KOPT-K1 (cell line): ENCODE measurements around the gene TMEM59.
"Not testable (repeated sequence)": the region's sequence is repeated elsewhere in the genome, so short reads cannot be mapped to it uniquely, and the experiment has no call there.

Experiments used
- H3K27ac ChIP-seq: fragments of 200-600 bp; sonication (generic); 2 replicates; pipeline ENCODE4 v1.5.1; 2016; ENCODE audit warnings: antibody characterized with exemption, mild to moderate bottlenecking, low read depth, low read length; ENCODE audit not compliant: poor library complexity, severe bottlenecking
- H3K36me3 ChIP-seq: fragments of 200-600 bp; sonication (generic); 2 replicates; pipeline ENCODE4 v1.5.1; 2017; ENCODE audit warnings: antibody characterized with exemption, mild to moderate bottlenecking, low read length, moderate library complexity; ENCODE audit not compliant: insufficient read depth
- H3K9me3 ChIP-seq: fragments of 200-600 bp; sonication (generic); 2 replicates; pipeline ENCODE4 v1.5.1; 2017; ENCODE audit warnings: antibody characterized with exemption, low read length, mild to moderate bottlenecking; ENCODE audit not compliant: insufficient read depth, poor library complexity, severe bottlenecking

The TMEM59 gene

DNA sequence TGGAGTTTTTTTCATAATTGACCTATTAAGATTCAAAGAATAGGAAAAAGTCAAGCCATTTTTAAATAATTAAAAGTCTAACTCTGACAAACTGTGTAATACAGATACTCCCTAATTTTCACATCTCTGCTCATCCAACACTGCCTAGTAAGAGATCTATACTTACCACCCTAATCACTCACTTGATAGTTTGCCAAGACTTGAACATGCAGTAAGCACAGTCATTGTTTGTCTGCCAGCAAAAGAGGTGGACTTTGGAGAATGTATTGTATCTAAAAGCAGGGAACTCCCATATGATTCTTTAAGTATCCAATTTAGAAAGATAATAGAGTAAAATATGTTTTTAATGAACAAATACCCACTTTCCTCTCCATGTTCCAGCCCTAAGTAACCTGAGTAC, 15.5 kb downstream of the TMEM59 start:
- no peak overlapping the region for H3K27ac ChIP-seq
- H3K36me3 ChIP-seq: peaks cover 92% of the 10 kb centered on the region
- no peaks in the 10 kb centered on the region for H3K9me3 ChIP-seq

DNA sequence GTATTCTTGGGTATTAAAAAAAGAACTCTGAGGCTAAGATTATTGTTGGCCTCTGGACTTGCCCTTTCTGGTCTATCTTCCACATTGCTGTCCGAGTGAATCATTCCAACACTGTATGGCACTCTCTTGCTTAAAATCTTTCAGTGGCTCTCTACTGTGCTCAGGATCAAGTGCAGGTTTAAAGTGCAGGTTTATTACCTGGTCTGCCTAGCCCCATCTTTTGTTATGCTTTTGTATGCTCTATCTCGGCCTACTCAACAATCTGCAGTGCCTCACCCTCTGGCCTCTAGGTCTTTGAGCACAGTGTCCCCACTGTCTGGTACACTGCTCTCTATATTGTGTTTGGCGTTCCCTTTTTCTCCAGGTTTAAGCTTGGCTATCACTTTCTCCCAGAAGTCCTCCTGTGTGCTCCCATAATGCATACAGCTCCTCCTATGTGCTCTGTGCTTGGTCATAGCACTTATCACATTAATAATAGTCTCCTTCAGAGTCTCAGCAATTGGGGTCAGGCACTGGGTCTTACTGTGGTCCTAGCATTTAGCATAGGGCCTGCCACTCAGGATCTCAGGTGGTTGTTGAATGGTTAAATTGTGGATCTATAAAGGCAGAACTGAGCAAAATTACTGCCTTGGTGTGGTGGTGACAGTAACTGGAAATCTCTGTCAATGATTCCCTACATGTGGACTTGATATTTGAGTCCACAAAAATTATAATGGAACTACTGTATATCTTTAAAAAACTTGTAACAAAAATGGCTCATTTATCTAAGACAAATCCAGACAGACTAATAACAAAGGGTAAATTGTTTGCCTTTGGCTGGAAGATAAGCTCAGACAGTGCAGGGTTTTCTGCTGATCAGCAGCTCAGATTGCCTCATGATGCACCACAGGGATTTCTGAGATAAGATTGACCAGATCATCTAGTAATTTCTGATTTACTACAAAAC, 24.4 kb downstream of the TMEM59 start:
- Histone ChIP-seq H3K36me3 (peaks cover 41% of the 10 kb centered on the region), H3K27ac (no peak overlapping the region), H3K9me3 (no peaks in the 10 kb centered on the region)

DNA sequence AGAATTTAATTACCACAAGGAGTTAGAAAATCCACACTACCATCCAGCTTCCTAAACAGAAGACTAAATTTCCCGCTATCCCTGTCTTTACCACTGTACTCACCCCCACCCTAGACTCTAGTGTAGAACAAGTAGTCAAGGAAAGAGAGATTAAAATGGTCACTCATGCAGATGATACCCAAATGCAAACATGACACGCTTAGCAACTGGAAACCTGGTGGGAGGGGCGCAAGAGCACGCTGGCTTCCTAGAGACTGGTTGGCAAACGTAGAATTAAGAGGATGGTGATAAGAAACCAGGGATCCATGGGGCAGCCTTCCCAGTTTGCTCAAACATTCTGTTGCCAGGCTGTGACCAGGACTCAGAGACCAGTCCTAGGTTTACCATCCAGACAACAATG, 25.2 kb downstream of the TMEM59 start:
- no peaks in the 10 kb centered on the region for H3K9me3 ChIP-seq
- H3K36me3 ChIP-seq: peaks cover 34% of the 10 kb centered on the region
- no peak overlapping the region for H3K27ac ChIP-seq

DNA sequence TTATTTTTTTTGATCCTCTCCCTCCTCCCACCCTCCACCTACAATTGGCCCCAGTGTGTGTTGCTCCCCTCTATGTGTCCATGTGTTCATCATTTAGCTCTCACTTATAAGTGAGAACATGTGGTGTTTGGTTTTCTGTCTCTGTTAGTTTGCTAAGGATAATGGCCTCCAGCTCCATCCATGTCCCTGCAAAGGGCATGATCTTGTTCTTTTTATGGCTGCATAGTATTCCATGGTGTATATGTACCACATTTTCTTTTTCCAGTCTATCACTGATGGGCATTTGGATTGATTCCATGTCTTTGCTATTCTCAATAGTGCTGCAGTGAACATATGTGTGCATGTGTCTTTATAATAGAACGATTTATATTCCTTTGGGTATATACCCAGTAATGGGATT, 28.2 kb downstream of the TMEM59 start:
- not testable (repeated sequence) for H3K27ac ChIP-seq, H3K36me3 ChIP-seq, H3K9me3 ChIP-seq

DNA sequence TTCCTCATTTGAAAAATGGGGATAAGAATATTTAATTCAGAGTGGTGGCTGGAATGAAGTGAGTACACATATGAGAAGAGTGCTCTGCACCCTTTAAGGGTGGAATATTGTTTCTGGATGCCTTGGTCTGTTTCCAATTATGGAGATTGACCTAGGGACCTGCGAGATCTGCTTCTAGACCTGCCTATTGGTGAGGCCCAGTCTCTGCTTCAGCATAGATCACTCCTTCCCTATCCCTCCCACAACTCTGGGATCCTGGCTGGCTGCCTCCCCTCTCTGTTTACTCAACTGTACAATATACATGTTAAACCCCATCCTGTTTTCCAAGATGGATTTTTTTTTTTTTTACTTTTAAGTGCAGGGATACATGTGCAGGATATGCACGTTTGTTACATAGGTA, 28.6 kb downstream of the TMEM59 start:
- Histone ChIP-seq H3K9me3 (no peaks in the 10 kb centered on the region), H3K36me3 (no peaks in the 10 kb centered on the region), H3K27ac (no peak overlapping the region)

DNA sequence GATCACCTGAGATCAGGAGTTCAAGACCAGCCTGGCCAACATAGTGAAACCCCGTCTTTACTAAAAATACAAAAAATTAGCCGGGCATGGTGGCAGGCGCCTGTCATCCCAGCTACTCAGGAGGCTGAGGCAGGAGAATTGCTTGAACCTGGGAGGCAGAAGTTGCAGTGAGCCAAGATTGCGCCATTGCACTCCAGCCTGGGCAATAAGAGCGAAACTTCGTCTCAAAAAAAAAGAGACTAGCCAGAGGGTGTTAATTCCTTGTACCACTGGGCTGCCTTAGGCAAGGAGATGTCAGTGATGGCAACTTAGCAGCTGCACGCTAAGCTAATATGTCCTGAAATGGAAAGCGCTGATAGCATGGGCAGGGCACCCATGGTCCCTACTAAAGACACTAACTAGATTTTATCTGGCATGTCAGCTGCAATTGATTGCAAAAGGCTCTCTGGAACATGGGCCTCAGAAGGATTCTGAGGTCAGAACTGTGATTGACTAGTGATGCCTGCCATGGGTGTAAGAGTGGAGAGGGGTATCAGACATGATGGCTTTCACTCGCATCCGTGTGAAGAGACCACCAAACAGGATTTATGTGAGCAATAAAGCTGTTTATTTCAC, 33.3 kb downstream of the TMEM59 start:
- not testable (repeated sequence) for H3K9me3 ChIP-seq, H3K36me3 ChIP-seq, H3K27ac ChIP-seq

DNA sequence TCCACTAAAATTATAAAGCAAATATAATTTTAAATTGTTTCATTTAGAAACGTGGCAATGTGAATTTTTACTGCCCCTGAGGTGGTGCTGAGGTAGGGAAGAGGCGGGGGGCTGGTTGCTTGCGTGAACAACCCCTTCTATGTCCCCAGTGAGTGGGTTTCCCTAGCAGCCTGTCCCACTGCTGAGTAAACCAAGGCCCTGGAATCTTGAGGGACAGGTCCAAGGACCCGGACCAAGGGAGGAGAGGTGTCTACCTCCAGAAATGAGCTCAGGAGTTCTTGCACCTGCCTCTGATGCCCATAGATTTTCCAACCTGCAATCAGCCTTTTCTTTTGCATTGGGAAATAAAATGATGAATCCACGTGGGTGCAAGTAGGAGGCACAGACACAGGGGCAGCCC, 34.4 kb downstream of the TMEM59 start:
- no peaks in the 10 kb centered on the region for H3K9me3 ChIP-seq
- no peak overlapping the region for H3K27ac ChIP-seq
- H3K36me3 ChIP-seq: no peaks in the 10 kb centered on the region

DNA sequence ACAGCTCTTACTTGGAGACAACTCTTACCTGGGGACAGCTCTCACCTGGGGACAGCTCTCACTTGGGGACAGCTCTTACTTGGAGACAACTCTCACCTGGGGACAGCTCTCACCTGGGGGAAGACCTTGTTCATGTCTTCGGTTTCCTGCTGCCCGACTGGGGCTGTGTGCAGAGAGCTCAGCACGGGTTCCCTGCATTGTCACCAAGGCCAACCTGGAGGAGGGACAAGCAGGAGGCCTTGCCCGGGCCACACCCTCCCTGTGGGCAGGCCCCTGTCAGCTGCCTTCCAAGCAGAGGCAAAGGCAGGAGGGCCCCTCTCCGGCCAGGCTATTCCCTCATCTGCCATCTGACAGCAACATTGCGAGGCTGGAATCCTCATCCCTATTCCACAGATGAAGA, 35.0 kb downstream of the TMEM59 start, which contains the start of gene LDLRAD1:
TSS of gene LDLRAD1 (minus strand) at position 208 of the 400 bp plus-strand sequence. CDS start at position 134, 74 bp downstream.
- Histone ChIP-seq H3K27ac (no peak within 1 kb of the TSS), H3K36me3 (no peaks in the 10 kb centered on the region), H3K9me3 (no peaks in the 10 kb centered on the region)

DNA sequence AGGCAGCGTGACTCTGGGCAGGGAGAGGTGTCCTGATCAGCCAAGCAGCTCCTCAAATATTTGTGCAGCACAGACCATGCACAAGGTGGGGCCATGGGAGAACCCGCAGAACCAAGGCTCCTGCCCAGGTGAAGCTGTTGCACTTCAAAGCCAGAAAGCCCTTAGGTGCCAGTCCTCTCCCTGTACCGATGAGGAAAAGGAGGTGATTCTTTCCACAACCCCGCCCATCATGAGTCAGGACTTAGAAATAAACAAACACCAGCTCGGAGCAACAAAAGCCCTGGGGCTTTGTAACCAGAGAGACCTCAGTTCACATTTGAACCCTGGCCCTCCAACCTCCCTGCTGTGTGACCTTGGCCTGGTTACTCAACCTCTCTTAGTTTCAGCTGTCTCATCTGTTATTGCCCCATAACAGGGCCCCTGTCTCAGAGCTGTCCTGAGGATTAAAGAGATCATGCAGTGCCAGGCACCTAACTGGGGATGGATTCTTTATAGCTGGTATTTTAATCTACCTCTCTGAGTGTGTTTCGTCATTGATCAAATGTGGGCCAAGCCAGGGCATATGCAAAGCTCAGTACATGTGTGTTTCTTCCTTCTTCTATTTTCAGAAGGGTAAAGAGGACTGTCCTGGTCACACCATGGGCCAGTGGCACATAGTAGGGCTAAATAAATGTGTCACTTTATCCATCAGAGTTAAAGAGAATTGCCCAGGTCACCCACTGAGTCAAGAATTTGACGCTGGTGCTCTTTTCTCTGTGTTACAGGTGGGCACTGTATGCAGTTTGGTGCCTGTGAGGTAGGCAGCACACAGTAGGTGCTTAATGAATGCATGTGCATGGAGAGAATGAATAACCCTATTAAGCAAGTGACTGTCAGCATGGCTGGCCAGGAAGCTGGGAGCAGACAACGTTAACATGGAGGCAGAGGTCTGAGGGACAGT, 36.4 kb downstream of the TMEM59 start:
- Histone ChIP-seq H3K27ac (no peak overlapping the region), H3K36me3 (no peaks in the 10 kb centered on the region), H3K9me3 (no peaks in the 10 kb centered on the region)

DNA sequence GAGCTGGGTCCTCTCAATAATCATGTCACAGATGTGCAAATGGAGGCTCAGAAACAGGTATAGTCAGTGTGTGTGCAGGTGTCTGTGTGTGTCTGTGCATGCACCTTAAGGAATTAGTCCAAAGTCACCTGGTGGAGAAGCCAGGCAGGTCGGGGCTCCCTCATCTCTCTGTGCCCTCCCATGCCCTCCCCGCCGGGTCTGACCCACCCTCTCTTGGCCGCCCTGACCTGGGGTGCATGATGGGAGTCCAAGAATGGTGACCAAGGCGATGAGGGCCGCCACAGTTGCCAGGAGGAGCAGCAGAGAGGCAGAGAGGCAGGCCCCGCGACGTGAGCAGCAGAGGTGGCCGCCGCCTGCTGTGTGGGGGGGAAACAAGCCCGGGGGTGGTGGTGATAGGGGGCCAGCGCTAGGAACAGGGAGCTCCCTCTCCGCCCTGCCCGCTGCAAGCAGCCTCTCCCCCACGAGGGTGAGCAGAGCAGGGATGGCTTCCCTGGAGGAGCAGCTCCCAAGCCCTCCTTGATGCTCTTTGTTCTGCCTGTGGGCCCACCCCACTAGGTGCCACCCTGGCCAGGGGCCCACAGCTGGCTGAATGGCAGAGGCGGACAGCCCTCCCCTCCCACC, 38.9 kb downstream of the TMEM59 start:
- Histone ChIP-seq H3K27ac (no peak overlapping the region), H3K36me3 (no peaks in the 10 kb centered on the region), H3K9me3 (no peaks in the 10 kb centered on the region)

DNA sequence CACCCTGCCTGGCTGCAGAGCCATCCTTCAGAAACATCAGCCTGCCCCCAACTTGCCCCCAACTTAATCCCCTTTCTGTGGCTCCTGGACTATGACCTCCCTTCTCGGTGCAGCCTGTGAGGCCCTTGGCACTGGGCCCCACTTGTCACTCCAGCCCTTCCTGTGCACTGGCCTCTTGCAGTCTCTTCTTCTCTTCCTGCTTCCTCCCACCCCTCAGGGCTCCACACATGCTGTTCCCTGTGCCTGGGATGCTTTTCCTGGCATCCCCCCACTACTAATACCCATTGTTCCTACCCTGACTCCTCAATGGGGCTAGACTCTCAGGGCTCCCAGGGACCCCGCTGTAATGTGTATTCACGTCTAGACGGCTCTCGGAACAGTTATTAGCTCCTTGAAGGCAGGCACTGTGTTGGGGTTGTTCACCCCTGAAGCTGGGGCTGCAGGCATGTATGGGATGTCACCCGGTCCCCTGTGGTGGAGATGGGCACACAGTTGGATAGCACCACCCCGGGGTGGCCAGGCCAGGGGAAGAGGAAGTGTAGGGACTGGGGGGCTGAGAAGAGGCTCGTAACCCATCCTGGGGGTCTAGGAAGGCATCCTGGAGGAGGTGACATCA, 39.5 kb downstream of the TMEM59 start:
- Histone ChIP-seq H3K27ac (no peak overlapping the region), H3K36me3 (no peaks in the 10 kb centered on the region), H3K9me3 (no peaks in the 10 kb centered on the region)

DNA sequence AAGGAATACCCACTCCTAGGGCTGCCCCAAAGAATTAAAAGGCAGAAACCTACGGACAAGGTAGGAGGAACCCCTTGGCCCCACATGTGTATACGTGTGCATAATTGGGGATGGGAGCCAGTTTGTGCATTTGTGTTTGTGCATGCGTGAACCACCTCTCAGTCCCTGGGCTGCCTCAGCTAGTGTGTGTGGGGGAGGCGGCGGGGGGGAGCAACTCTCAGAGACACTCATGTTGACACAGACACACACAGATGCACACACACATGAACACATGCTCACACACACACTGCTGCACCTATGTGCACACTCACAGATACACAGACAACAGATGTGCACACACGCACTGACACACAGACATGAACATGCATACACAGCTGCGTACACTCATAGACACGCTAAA, 40.1 kb downstream of the TMEM59 start:
- Histone ChIP-seq H3K9me3 (no peaks in the 10 kb centered on the region), H3K27ac (no peak overlapping the region), H3K36me3 (no peaks in the 10 kb centered on the region)

DNA sequence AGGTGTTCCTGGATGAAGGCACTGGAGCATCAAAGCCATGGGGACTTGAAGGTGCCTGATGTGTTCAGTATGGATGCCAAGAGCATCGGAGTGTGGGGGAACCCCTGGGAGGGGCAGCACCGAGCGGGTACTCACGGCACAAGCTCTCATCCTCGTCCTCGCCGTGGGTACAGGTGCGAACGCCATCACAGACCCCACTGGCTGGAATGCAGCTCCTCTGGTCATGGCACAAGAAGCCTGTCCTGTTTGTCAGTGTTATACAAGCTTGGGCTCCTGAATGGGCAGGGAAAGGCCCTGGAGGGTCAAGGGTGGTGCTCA, 41.0 kb downstream of the TMEM59 start:
- Histone ChIP-seq H3K36me3 (no peaks in the 10 kb centered on the region), H3K9me3 (no peaks in the 10 kb centered on the region), H3K27ac (no peak overlapping the region)

DNA sequence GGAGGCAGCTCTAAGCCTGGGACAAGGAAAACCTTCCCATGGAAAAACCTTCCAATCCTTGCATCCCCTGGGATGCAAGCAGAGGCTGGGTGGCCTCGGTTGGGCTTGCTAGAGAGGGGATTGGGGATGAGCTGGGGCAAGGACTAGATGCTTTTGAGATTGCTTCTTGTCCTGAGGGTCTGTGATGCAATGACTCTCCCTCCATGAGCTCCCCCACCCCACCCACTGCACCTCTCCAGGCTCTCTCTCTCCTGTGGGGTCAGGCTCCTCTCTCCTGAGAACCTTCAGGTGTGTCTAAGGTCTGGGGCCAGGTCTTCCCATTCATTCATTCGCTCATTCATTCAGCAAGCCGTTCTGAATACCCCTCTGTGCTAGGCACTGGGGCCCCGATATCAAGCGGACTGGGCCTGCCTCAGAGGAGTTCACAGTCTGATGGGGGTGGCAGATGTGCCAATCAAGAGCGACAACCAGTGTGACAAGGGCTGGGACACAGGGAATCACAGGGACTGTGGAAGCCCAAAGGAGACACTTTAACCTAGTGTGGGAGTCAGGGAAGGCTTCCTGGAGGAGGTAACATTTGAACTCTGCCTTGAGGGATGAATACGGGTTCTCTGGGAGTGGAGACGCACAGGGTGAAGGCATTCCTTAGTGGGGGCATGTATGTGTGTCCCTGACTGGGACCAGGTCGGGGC, 41.5 kb downstream of the TMEM59 start:
- H3K36me3 ChIP-seq: no peaks in the 10 kb centered on the region
- H3K9me3 ChIP-seq: no peaks in the 10 kb centered on the region
- no peak overlapping the region for H3K27ac ChIP-seq
